ENCODE data around the gene CLSTN2. TPM values are rescaled to one million over a fixed set of nuclear protein-coding genes. Genes with fewer than 3 reads are reported as not detected.

Gene CLSTN2
- total RNA-seq, 4 donors from 2014 or later = 19.5 to 66.7 (median 42.5) TPM

DNA sequence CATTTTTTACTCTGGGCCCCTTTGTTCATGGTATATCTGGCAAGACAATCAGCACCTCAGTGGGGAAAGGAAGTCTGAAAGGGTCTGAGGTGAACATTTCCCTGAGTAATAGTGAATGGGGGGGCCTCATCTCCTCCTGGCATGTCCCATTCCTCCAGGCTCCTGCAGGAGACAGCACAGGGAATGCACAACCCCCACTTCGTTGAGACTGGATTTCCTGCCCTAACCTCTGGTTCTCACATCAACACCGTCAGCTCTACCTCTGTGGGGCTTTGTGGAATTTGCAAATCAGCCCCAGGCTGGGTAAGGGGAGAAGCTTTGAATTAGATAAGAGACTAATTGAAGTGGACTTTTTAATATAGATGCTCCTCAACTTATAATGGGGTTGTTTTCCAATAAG lies 574.5 kb downstream of the CLSTN2 start:
- TF ChIP-seq, protein P1, sequence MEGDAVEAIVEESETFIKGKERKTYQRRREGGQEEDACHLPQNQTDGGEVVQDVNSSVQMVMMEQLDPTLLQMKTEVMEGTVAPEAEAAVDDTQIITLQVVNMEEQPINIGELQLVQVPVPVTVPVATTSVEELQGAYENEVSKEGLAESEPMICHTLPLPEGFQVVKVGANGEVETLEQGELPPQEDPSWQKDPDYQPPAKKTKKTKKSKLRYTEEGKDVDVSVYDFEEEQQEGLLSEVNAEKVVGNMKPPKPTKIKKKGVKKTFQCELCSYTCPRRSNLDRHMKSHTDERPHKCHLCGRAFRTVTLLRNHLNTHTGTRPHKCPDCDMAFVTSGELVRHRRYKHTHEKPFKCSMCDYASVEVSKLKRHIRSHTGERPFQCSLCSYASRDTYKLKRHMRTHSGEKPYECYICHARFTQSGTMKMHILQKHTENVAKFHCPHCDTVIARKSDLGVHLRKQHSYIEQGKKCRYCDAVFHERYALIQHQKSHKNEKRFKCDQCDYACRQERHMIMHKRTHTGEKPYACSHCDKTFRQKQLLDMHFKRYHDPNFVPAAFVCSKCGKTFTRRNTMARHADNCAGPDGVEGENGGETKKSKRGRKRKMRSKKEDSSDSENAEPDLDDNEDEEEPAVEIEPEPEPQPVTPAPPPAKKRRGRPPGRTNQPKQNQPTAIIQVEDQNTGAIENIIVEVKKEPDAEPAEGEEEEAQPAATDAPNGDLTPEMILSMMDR (IDR thresholded peaks at IDR 0.05; ENCODE audit: low read depth) = no peak

DNA sequence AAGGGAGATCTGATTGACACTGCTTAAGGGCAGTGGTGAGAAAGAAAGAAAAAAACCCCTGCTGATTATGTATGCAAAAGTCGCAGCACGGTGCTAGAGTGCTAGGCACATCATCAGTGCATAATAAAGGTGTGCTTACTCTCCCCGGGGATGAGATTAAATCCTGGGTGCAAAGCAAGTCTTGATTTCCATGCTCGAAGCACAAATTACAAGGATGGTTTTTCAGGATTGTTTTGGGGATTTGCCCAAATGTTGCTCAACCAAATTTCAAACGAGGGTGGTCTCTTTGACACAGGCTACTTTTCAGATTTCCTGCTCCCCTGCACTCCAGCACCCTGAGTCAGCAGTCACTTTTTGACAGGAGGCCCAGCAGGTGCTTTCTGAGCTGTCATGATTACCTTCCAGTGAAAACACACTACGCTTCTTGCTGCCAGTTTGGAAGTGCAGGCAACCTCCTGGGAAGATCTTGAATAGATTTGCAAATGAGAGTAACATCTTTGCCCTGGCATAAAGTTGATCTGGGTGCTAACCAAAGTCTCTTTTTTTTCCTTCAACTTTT lies 575.4 kb downstream of the CLSTN2 start:
- TF ChIP-seq, protein P1 (IDR thresholded peaks at IDR 0.05; ENCODE audit: low read depth) = no peak

DNA sequence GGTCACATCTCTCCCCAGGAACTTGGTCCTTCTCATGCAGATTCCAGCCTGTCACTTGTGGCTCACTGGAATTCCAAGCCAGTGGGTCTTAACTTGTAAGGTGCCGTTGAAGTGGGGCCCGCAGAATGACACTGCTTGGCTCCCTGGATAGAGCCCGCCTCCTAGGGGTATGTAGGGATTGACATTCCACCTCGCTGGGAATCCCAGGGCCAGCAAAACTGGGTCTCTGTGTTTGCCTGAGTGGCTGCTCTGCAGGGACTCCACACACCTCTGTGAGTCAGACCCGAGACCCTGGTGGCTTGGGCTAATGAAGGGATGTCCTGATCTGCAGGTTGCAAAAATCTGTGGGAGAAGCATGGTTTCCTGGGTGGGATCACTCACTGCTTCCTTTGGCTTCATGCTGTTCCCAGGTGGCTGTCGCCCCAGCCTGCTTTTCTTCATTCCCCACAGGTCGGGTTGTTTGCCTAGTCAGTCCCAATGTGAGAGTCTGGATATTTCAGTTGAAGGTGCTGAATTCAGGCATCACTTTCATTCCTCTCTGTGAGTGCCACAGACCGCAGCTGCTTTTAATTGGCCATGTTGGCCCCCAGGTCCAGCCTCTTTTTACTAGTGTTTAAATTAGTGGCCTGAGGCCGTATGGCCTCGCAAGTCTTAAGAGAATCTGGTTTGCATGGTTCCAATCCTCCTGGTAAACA lies 586.9 kb downstream of the CLSTN2 start:
- TF ChIP-seq, protein P1 (IDR thresholded peaks at IDR 0.05; ENCODE audit: low read depth) = no peak

DNA sequence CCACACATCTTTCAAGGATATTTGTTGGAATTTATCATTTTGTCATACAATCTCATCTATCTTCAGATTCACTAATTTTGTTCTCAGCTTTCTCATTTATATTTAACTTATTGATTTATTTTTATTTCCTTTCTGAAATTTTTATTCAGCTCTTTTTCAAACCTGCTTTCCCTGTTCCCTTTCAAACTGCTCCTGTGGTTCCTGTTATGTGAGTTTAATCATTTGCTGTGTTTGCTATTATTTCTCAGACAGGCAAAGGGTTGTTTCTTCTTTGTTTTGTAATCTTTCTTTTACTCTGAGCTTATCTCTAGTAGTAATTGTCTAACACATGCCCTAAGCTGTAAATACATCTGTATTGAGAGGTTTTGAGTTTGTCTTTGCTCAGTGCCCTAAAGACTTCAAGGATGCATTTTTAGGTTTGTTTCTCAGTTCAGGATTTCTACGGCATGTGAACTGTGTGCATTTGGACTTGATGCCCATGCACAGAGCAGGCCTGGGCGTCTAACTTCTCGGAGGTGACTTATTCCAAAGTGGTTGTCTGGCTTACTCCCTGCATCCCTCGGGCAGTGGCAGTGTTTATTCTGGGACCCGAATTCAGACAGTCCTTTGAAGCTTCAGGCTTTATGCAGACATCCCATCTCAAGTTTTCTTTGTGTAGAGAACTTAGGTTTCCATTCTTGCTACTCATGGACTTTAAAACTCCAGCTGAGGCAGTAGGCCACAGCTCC lies 587.8 kb downstream of the CLSTN2 start:
- TF ChIP-seq, protein P1 (IDR thresholded peaks at IDR 0.05; ENCODE audit: low read depth) = no peak

DNA sequence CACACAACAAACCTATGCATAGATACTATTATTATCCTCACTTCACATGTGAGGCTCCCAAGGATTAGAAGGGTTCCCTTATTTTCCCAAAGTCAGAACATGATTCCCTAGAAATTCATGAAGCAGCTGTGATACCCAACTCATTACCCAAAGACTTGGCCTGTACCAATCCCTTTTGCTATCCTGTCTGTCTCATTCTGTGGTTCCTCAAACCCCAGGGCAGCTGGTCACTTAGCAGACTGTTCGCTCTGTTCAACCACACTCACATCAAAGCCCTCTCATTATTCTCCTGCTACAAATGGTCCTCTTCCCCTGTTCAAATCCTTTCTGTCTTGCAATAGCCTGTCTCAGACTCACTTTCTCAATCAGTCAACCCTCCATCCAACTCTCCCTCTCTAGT lies 588.6 kb downstream of the CLSTN2 start:
- TF ChIP-seq, protein P1 (IDR thresholded peaks at IDR 0.05; ENCODE audit: low read depth) = no peak

DNA sequence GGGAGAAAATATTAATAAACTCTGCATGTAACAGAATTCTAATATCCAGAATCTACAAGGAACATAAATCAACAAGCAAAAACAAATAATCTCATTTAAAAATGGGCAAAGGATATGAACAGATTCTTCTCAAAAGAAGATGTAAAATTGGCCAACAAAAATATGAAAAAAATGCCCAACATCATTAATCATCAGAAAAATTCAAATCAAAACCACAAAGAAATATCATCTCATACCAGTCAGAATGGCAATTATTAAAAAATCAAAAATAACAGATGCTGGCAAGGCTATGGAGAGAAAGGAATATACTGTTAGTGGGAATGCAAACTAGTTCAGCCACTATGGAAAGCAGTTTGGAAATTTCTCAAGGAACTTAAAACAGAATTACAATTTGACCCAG lies 592.2 kb downstream of the CLSTN2 start:
- TF ChIP-seq, protein P1 (IDR thresholded peaks at IDR 0.05; ENCODE audit: low read depth) = no peak

DNA sequence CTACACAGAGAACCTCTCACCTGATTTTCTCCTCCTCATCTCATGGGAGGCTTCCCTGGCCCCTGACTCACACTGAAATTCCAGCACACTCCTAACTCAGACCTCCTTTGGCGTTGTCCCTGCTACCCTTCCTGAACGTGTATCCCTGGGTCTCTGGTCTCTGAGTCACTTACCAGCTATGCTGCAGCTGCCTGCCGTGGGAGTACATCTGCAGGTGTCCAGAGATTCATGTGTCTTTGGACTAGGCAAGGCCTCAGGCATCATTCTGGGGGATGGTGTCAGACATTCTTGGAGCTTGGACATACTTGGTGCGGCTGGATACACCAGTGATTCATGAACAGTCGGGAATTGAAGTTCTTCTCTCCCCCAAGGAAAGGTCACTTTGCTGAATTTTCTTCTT lies 594.1 kb downstream of the CLSTN2 start:
- TF ChIP-seq, protein P1 (IDR thresholded peaks at IDR 0.05; ENCODE audit: low read depth) = no peak

Measured in subcutaneous adipose tissue (tissue), 4 donors.